C4-2B (cell line): ENCODE data around the gene LRRIQ4.

Experiments
- CTCF ChIP-seq: fragments of 450-650 bp; conservative IDR thresholded peaks from 2 replicates; pipeline ENCODE4 v1.5.1; 2017; ENCODE audit warnings: mild to moderate bottlenecking
- ZFX ChIP-seq: fragments of 450-650 bp; IDR thresholded peaks from 2 replicates; pipeline ENCODE4 v1.6.1; 2017

- no peak for TF ChIP-seq CTCF
- no peak for TF ChIP-seq ZFX
These were observed 24.9 kb upstream of the LRRIQ4 start for GRCh38 chr3:169787791-169788190.
